ENCODE results near the gene FGF14.
A peak's percentile ranks its signal among the peaks of the same experiment; 100 is the strongest.

Gene FGF14

GRCh38 chr13:101795025-101795424, 606.8 kb downstream of the FGF14 start:
- Histone ChIP-seq H3K18ac (ENCODE audit: low read length) (no peak overlapping the region), H3K79me1 (ENCODE audit: low read length) (no peaks in the 10 kb centered on the region), H2BK120ac (ENCODE audit: low read depth, low read length) (no peak overlapping the region), H2AK5ac (ENCODE audit: low read length) (no peak overlapping the region), H3K4me3 (ENCODE audit: low read length) (no peak overlapping the region), H3K23ac (ENCODE audit: low read length) (no peak overlapping the region), H3K9ac (ENCODE audit: low read length) (no peak overlapping the region), H4K8ac (ENCODE audit: low read depth, low read length) (no peak overlapping the region), H4K5ac (ENCODE audit: low read length) (no peak overlapping the region), H3K27me3 (ENCODE audit: insufficient read depth, low read length, poor library complexity) (no peaks in the 10 kb centered on the region), H2BK15ac (replicated peaks; ENCODE audit: low read depth) (no peak overlapping the region), H3K79me2 (ENCODE audit: control insufficient read depth, insufficient read depth, low read length) (no peaks in the 10 kb centered on the region), H3K36me3 (ENCODE audit: control insufficient read depth, insufficient read depth, low read length) (no peaks in the 10 kb centered on the region), H3K56ac (ENCODE audit: low read length) (no peak overlapping the region), H3K27ac (ENCODE audit: low read depth, low read length) (no peak overlapping the region), H3K4ac (ENCODE audit: low read depth, low read length) (no peak overlapping the region), H3K4me1 (ENCODE audit: control insufficient read depth, low read depth, low read length) (no peaks in the 10 kb centered on the region), H2BK5ac (ENCODE audit: low read length) (no peak overlapping the region), H3K4me2 (ENCODE audit: low read length) (no peak overlapping the region)
- WGBS (ENCODE audit: extremely low coverage, insufficient coverage, low lambda C conversion rate) = no CpG with 5 or more reads among the region's 1 CpG
- DNase-seq = no peak

DNA sequence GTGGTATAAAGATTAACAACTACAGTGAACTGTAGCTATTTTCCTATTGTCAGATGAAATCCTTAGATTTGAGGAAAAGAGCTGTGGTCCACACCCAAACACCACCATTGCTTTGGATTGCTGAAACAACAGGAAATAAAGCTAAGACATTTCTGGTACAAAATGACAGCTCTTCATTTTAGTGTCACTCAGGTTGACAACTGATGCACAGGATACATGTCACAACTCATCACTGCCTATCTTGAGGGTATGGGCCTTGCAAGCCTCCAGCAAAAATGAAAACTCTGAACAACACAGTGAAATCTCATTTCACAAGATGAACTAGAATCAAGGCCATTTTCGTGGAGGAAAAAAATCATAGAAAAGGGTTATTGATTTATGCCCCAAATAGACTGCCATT, 609.7 kb downstream of the FGF14 start:
- no peak overlapping the region for H3K56ac ChIP-seq (ENCODE audit: low read length)
- H3K36me3 ChIP-seq (ENCODE audit: control insufficient read depth, insufficient read depth, low read length) = no peaks in the 10 kb centered on the region
- H3K4ac ChIP-seq (ENCODE audit: low read depth, low read length) = no peak overlapping the region
- no peak overlapping the region for H2BK15ac ChIP-seq (replicated peaks; ENCODE audit: low read depth)
- no peak overlapping the region for H3K18ac ChIP-seq (ENCODE audit: low read length)
- no peak for DNase-seq
- no peak overlapping the region for H3K27ac ChIP-seq (ENCODE audit: low read depth, low read length)
- no peak overlapping the region for H4K8ac ChIP-seq (ENCODE audit: low read depth, low read length)
- H3K79me2 ChIP-seq (ENCODE audit: control insufficient read depth, insufficient read depth, low read length) = no peaks in the 10 kb centered on the region
- H2BK5ac ChIP-seq (ENCODE audit: low read length) = no peak overlapping the region
- no peak overlapping the region for H4K5ac ChIP-seq (ENCODE audit: low read length)
- H3K4me1 ChIP-seq (ENCODE audit: control insufficient read depth, low read depth, low read length) = no peaks in the 10 kb centered on the region
- H3K79me1 ChIP-seq (ENCODE audit: low read length) = no peaks in the 10 kb centered on the region
- no peaks in the 10 kb centered on the region for H3K27me3 ChIP-seq (ENCODE audit: insufficient read depth, low read length, poor library complexity)
- H3K9ac ChIP-seq (ENCODE audit: low read length) = no peak overlapping the region
- H2BK120ac ChIP-seq (ENCODE audit: low read depth, low read length) = no peak overlapping the region
- H2AK5ac ChIP-seq (ENCODE audit: low read length) = no peak overlapping the region
- no CpG with 5 or more reads among the region's 1 CpG for WGBS (ENCODE audit: extremely low coverage, insufficient coverage, low lambda C conversion rate)
- H3K4me3 ChIP-seq (ENCODE audit: low read length) = no peak overlapping the region
- H3K23ac ChIP-seq (ENCODE audit: low read length) = no peak overlapping the region
- no peak overlapping the region for H3K4me2 ChIP-seq (ENCODE audit: low read length)

- Histone ChIP-seq H3K79me1 (ENCODE audit: low read length) (no peaks in the 10 kb centered on the region), H3K4ac (ENCODE audit: low read depth, low read length) (no peak overlapping the region), H3K36me3 (ENCODE audit: control insufficient read depth, insufficient read depth, low read length) (no peaks in the 10 kb centered on the region), H4K8ac (ENCODE audit: low read depth, low read length) (no peak overlapping the region), H3K56ac (ENCODE audit: low read length) (no peak overlapping the region), H2BK15ac (replicated peaks; ENCODE audit: low read depth) (no peak overlapping the region), H3K27ac (ENCODE audit: low read depth, low read length) (no peak overlapping the region), H3K23ac (ENCODE audit: low read length) (no peak overlapping the region), H3K4me1 (ENCODE audit: control insufficient read depth, low read depth, low read length) (no peaks in the 10 kb centered on the region), H3K27me3 (ENCODE audit: insufficient read depth, low read length, poor library complexity) (no peaks in the 10 kb centered on the region), H4K5ac (ENCODE audit: low read length) (no peak overlapping the region), H3K18ac (ENCODE audit: low read length) (no peak overlapping the region), H3K79me2 (ENCODE audit: control insufficient read depth, insufficient read depth, low read length) (no peaks in the 10 kb centered on the region), H3K9ac (ENCODE audit: low read length) (no peak overlapping the region), H3K4me2 (ENCODE audit: low read length) (no peak overlapping the region), H2AK5ac (ENCODE audit: low read length) (no peak overlapping the region), H2BK5ac (ENCODE audit: low read length) (no peak overlapping the region), H3K4me3 (ENCODE audit: low read length) (no peak overlapping the region), H2BK120ac (ENCODE audit: low read depth, low read length) (no peak overlapping the region)
- WGBS (ENCODE audit: extremely low coverage, insufficient coverage, low lambda C conversion rate) = no CpG with 5 or more reads among the region's 1 CpG
- DNase-seq = peak; percentile 82
These were observed 616.0 kb downstream of the FGF14 start for GRCh38 chr13:101785858-101786257.

GRCh38 chr13:101784313-101784712, 617.5 kb downstream of the FGF14 start:
- Histone ChIP-seq H3K79me1 (ENCODE audit: low read length) (no peaks in the 10 kb centered on the region), H4K5ac (ENCODE audit: low read length) (no peak overlapping the region), H3K27me3 (ENCODE audit: insufficient read depth, low read length, poor library complexity) (no peaks in the 10 kb centered on the region), H3K36me3 (ENCODE audit: control insufficient read depth, insufficient read depth, low read length) (no peaks in the 10 kb centered on the region), H3K23ac (ENCODE audit: low read length) (no peak overlapping the region), H3K4me3 (ENCODE audit: low read length) (no peak overlapping the region), H3K4me2 (ENCODE audit: low read length) (no peak overlapping the region), H3K56ac (ENCODE audit: low read length) (no peak overlapping the region), H2AK5ac (ENCODE audit: low read length) (no peak overlapping the region), H3K18ac (ENCODE audit: low read length) (no peak overlapping the region), H3K4ac (ENCODE audit: low read depth, low read length) (no peak overlapping the region), H4K8ac (ENCODE audit: low read depth, low read length) (no peak overlapping the region), H3K4me1 (ENCODE audit: control insufficient read depth, low read depth, low read length) (no peaks in the 10 kb centered on the region), H2BK120ac (ENCODE audit: low read depth, low read length) (no peak overlapping the region), H3K9ac (ENCODE audit: low read length) (no peak overlapping the region), H2BK15ac (replicated peaks; ENCODE audit: low read depth) (no peak overlapping the region), H3K27ac (ENCODE audit: low read depth, low read length) (no peak overlapping the region), H2BK5ac (ENCODE audit: low read length) (no peak overlapping the region), H3K79me2 (ENCODE audit: control insufficient read depth, insufficient read depth, low read length) (no peaks in the 10 kb centered on the region)
- DNase-seq = no peak

DNA sequence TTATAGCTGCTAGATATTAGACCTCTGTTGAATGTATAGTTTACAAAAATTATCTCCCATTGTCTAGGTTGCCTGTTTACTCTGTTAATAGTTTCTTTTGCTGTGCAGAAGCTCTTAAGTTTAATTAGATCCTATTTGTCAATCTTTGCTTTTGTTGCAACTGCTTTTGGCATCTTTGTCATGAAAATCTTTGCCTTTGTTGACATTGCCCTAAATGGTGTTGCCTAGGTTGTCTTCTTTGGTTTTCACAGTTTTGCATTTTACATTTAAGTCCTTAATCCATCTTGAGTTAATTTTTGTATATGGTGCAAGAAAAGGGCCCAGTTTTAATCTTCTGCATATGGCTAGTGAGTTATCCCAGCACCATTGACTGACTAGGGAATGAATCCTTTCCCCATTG, 618.3 kb downstream of the FGF14 start:
- H3K36me3 ChIP-seq (ENCODE audit: control insufficient read depth, insufficient read depth, low read length) = no peaks in the 10 kb centered on the region
- H3K23ac ChIP-seq (ENCODE audit: low read length) = no peak overlapping the region
- H3K79me1 ChIP-seq (ENCODE audit: low read length) = no peaks in the 10 kb centered on the region
- no peak overlapping the region for H3K27ac ChIP-seq (ENCODE audit: low read depth, low read length)
- no peak overlapping the region for H3K18ac ChIP-seq (ENCODE audit: low read length)
- H2AK5ac ChIP-seq (ENCODE audit: low read length) = no peak overlapping the region
- H2BK15ac ChIP-seq (replicated peaks; ENCODE audit: low read depth) = no peak overlapping the region
- H3K9ac ChIP-seq (ENCODE audit: low read length) = no peak overlapping the region
- H3K56ac ChIP-seq (ENCODE audit: low read length) = no peak overlapping the region
- no peak overlapping the region for H2BK5ac ChIP-seq (ENCODE audit: low read length)
- H3K79me2 ChIP-seq (ENCODE audit: control insufficient read depth, insufficient read depth, low read length) = no peaks in the 10 kb centered on the region
- H3K4ac ChIP-seq (ENCODE audit: low read depth, low read length) = no peak overlapping the region
- H2BK120ac ChIP-seq (ENCODE audit: low read depth, low read length) = no peak overlapping the region
- no peaks in the 10 kb centered on the region for H3K4me1 ChIP-seq (ENCODE audit: control insufficient read depth, low read depth, low read length)
- H3K4me3 ChIP-seq (ENCODE audit: low read length) = no peak overlapping the region
- DNase-seq = no peak
- no peak overlapping the region for H4K8ac ChIP-seq (ENCODE audit: low read depth, low read length)
- no peaks in the 10 kb centered on the region for H3K27me3 ChIP-seq (ENCODE audit: insufficient read depth, low read length, poor library complexity)
- H3K4me2 ChIP-seq (ENCODE audit: low read length) = no peak overlapping the region
- no peak overlapping the region for H4K5ac ChIP-seq (ENCODE audit: low read length)

DNA sequence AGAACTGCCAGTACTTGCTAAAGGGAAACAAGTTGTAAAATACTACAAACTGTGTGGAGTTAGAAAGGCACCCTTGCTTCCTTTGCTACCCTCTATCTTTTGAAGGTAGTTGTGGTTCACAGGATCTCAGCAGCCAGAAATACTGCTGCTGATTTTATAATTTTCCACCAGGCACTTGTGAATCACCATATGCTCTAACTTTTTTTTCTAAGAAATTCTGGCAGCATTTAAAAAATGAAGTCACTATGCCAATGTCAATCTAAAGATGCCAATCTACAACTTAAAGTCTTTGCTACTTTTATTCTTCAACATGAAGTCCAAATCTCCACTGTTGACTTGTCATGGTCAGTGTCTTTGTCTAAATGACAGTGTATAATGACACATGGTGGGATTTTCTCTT, 621.6 kb downstream of the FGF14 start:
- H3K56ac ChIP-seq (ENCODE audit: low read length) = no peak overlapping the region
- H4K8ac ChIP-seq (ENCODE audit: low read depth, low read length) = no peak overlapping the region

More for the DNA sequence above, 621.6 kb downstream of the FGF14 start:
- Histone ChIP-seq H3K27ac (ENCODE audit: low read depth, low read length) (no peak overlapping the region), H3K4me2 (ENCODE audit: low read length) (no peak overlapping the region), H2AK5ac (ENCODE audit: low read length) (no peak overlapping the region), H3K27me3 (ENCODE audit: insufficient read depth, low read length, poor library complexity) (no peaks in the 10 kb centered on the region), H3K18ac (ENCODE audit: low read length) (no peak overlapping the region), H3K4me3 (ENCODE audit: low read length) (no peak overlapping the region), H2BK15ac (replicated peaks; ENCODE audit: low read depth) (no peak overlapping the region), H3K79me1 (ENCODE audit: low read length) (no peaks in the 10 kb centered on the region), H3K23ac (ENCODE audit: low read length) (no peak overlapping the region), H2BK5ac (ENCODE audit: low read length) (no peak overlapping the region), H2BK120ac (ENCODE audit: low read depth, low read length) (no peak overlapping the region), H4K5ac (ENCODE audit: low read length) (no peak overlapping the region), H3K4ac (ENCODE audit: low read depth, low read length) (no peak overlapping the region), H3K79me2 (ENCODE audit: control insufficient read depth, insufficient read depth, low read length) (no peaks in the 10 kb centered on the region), H3K36me3 (ENCODE audit: control insufficient read depth, insufficient read depth, low read length) (no peaks in the 10 kb centered on the region), H3K9ac (ENCODE audit: low read length) (no peak overlapping the region), H3K4me1 (ENCODE audit: control insufficient read depth, low read depth, low read length) (no peaks in the 10 kb centered on the region)
- DNase-seq = no peak
